Activated CD8-positive, alpha-beta memory T cell treated with anti-CD3 and anti-CD28 coated beads for 1 hour (primary cell): Measurements from ENCODE around the gene NOD2.

Experiments used
- DNase-seq, 2 donors: peaks; one replicate each; pipeline ENCODE4 v3.0.0-alpha.2; 2020; ENCODE audit warnings: low read depth in 1 of 2; ENCODE audit errors: extremely low read depth in 1 of 2

Gene NOD2

GRCh38 chr16:50712560-50712898, 19.1 kb downstream of the NOD2 start:
- DNase-seq = no peak

GRCh38 chr16:50712956-50713355, 19.6 kb downstream of the NOD2 start:
- no peak for DNase-seq

GRCh38 chr16:50717091-50717490, 23.7 kb downstream of the NOD2 start:
- DNase-seq = no peak

GRCh38 chr16:50717494-50717893, 24.1 kb downstream of the NOD2 start:
- no peak for DNase-seq

DNA sequence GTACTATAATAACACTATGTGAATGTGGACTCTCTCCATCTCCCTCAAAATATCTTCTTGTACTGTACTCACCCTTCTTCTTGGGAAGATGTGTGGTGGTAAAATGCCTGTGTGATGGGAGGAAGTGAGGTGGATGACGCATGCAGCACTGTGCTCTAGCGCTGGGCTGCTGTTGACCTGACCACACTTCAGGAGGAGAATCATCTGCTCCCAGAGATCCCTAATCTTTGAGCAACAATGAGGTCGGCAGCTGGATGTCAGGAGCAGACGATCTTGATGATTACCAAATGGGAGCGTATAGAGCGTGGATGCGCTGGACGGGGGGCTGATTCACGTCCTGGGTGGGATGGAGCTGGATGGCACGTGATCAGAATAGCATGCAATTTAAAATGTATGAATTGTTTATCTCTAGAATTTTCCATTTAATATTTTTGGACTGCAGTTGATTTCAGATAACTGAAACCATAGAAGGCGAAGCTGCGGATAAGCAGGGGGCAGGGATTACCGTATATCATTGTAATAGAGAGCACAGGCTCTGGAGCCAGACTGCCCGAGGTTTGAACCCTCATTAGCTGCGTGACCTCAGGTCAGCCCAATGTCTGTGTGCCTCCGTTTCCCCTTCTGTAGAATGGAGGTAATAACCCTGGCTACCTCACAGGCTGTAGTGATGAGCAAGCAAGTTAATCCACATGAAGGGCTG, 24.8 kb downstream of the NOD2 start:
- DNase-seq = no peak

DNA sequence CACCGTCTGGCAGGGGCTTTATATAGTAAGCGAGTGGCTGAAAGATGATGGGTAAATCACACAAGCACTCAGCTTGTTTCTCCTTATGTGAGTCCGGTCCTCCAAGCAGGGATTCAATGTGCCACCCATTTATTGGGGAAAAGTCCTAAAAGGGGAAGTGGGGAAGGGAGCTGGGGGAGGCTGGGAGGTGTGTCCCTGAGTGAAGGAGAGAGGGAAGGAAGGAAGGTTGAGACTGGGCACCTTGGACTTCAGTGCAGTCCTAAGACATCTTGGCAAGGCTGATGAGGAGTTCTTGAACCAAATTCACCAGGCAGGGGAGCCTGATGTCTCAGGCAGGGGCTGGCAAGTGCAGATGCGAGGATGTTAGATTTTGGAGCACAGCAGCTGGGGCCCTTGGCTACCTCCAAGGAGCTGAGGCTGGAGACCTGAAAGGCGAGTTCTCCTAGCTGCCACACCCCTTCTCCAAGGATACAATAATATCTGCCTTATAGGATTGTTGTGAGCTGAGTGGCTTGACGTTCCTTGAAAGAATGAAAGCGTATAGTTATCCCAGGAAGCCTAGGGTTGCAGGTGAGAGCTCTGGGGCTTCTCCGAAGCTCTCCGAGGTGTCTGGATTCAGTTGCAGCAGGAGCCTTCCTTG, 25.5 kb downstream of the NOD2 start:
- no peak for DNase-seq

- no peak for DNase-seq
Observed at GRCh38 chr16:50719401-50720337, 26.3 kb downstream of the NOD2 start.

DNA sequence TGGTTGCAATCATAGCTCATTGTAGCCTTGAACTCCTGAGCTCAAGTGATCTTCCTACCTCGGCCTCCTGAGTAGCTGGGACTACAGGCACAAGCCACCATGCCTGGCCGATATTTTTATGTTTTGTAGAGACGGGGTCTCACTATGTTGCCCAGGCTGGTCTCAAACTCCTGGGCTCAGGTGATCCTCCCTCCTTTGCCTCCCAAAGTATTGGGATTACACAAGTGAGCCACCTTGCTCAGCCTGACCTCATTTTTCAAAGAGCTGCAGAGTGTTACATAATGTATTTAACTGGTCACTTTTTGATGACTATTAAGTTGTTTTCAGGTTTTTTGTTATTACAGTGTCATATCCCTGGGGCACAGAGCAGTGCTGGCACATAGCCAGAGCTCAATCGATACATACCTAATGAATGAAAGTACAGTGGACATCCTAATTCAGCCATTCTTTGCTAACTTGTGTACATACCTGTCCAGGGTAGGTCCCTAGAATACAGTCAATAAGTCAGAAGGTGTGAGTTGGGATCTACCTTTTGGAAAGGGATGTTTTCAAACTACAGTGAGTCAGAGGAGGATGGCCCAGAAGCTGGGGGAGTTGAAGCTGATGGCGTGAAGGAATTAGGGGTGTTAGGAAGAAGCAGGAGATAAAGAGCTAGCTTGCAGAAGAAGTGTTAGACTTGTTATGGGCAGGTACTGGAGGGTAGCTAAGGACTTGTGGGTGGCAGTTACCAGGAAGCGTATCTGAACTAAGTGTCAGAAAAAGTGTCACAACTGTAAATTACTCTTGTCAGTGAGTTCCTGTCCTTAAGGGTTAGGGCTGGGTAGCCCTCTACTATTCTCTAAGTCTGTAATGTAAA, 28.4 kb downstream of the NOD2 start:
- DNase-seq = no peak

DNA sequence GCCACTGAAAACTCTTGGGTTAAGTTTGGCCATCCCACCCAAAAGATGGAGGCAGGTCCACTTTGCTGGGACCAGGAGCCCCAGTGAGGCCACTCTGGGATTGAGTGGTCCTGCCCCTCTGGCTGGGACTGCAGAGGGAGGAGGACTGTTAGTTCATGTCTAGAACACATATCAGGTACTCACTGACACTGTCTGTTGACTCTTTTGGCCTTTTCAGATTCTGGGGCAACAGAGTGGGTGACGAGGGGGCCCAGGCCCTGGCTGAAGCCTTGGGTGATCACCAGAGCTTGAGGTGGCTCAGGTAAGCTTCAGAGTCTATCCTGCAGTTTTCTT, 29.0 kb downstream of the NOD2 start:
- no peak for DNase-seq

GRCh38 chr16:50722960-50723359, 29.6 kb downstream of the NOD2 start:
- DNase-seq = no peak

DNA sequence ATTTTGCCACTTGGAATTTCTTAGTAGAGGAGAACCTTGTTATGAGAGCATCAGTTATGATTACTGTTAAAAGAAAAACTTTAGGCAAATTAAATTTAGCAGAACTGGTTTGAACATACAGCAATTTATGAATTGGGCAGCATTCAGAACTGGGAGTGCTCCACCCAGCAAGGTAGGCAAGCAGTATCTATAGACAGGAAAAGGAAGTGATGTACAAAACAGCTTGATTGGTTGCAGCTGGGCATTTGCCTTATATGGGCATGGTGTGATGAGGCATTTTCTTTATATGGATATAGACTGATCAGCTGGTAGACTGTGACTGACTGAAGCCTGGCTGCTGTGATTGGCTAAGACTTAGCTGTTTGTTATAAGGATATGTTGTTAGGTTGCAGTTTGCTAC, 30.9 kb downstream of the NOD2 start:
- DNase-seq = no peak

DNA sequence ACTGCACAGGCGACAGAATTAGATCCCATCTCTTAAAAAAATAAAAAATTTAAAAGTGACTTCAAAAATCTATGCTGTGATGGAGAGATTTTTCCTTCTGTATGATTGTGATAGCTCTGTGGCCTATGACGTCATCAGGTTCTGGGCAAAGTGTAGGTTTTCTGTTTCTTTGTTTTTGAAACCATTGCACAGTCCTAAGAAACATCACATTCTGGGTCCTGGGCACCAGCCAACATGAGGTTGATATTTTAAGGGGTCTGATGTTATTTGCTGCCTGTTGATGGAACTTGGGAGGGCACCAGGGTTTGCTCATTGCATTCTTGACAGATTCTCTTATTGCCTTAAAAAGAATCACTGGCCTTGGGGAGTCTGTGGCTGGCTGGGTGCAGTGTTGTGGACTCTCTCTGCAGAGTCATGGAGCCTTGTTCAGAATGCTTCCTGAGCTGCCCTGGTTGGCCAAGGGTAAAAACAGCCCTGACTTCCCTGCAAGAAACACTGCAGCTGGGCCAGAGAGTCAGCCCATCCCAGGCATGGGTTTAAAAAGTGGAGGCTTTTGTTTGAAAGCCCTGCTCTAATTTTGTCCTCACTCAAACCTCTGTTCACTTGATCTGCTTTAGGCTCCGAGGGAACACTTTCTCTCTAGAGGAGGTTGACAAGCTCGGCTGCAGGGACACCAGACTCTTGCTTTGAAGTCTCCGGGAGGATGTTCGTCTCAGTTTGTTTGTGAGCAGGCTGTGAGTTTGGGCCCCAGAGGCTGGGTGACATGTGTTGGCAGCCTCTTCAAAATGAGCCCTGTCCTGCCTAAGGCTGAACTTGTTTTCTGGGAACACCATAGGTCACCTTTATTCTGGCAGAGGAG, 38.0 kb downstream of the NOD2 start:
- no peak for DNase-seq

DNA sequence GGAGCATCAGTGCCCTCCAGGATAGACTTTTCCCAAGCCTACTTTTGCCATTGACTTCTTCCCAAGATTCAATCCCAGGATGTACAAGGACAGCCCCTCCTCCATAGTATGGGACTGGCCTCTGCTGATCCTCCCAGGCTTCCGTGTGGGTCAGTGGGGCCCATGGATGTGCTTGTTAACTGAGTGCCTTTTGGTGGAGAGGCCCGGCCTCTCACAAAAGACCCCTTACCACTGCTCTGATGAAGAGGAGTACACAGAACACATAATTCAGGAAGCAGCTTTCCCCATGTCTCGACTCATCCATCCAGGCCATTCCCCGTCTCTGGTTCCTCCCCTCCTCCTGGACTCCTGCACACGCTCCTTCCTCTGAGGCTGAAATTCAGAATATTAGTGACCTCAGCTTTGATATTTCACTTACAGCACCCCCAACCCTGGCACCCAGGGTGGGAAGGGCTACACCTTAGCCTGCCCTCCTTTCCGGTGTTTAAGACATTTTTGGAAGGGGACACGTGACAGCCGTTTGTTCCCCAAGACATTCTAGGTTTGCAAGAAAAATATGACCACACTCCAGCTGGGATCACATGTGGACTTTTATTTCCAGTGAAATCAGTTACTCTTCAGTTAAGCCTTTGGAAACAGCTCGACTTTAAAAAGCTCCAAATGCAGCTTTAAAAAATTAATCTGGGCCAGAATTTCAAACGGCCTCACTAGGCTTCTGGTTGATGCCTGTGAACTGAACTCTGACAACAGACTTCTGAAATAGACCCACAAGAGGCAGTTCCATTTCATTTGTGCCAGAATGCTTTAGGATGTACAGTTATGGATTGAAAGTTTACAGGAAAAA, 38.8 kb downstream of the NOD2 start:
- no peak for DNase-seq

DNA sequence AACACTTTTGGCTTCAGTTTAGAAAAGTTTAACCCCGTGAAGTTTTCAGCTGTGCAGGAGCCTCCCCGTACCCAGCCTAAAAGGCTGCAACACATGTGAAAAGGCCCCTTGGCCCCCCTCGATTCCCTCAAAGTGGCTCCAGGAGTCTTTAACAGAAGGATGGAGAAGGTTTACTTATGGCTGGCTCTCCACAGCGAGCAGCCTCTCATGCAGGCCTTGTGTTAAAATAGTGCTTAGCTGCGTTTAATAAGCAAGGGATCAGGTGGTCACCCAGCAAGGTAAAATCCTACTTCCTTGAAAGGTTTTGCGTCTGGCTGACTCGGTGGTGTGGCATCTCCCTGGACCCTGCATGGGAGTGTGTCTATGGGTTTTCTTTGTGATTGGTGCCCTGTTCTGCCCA, 40.1 kb downstream of the NOD2 start:
- DNase-seq = no peak

DNA sequence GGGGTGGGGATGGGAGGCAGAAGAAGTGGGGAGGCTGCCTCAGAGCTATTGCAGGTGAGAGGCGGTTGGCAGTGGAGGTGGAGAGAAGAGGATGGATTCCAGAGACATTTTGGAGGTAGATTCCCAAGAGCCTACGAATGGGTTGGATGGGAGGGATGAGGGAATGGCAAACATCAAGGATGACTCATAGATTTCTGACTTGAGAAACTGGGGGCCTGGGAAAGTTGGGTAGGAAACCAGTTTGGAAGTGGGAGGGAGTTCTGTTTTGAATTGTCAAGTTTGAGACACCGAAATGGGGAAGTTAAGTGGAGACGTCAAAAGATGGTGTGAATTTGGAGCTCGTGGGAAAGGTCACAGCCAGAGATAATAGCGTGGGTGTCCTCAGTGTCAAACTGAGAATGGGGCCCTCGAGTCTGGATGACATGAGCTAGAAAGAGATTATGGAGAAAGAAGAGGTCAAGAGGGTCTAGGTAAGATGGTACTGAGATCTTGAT, 42.3 kb downstream of the NOD2 start:
- no peak for DNase-seq

GRCh38 chr16:50736448-50736847, 43.0 kb downstream of the NOD2 start:
- no peak for DNase-seq

DNA sequence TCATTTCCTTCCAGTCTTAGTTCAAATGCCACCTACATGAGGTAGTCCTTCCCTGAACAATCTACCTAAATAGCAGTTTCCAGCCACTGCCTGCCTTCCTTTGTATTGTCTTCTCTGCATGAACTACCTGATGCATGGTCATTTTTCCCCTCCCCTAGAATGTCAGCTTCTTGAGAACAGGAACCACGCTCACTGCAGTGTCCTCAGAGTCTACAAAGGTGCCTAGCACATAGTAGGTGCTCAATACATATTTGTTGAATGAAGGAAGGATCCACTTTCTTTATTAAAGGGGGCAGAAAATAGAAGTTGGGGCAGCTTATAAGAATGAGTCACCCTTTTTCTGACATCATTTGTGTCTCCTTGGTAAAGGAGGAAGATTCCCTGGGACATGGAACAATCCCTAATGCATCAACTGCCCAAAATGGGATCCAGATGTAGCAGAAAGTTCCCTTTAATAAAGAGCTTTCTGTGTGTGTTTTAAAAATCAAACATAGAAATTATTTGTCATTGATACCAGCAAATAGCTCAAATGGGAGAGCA, 44.1 kb downstream of the NOD2 start:
- no peak for DNase-seq

DNA sequence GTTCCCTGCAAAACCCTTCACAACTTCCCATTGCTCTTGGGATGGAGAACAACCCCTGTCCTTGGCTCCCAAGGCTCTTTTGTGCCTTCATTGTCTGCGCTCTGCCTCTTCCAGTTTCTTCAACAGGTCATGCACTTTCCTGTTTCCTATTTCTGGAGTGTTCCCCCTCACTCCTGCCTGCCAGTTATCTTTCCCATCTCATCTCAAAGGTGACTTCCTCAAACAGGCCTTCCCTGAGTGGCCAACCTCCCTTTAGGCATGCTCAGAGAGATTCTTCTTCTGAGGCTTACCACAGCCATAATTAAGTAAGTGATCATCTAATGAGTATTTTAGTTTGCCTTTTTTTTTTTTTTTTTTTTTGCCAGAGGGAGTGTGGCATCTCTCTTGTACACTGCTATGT, 45.6 kb downstream of the NOD2 start:
- no peak for DNase-seq

DNA sequence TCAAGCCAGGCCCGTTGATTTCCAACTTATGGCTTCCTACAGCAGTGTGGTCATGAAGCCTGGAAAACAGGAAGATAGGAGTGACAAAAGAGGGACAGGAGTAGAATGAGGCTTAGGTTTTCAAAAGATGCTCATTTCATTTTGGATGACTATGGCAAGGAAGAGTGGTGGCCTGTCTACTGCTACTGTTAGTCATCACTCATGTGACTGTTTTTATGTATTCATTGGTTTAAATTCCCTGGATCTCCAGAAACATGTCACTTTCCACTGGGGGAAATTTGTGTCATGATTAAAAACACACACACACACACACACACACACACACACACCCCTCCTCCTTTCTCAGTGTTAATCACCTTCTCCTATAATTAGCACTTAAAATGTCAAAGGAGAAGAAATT, 47.3 kb downstream of the NOD2 start:
- DNase-seq = no peak
